ENCODE measurements around the gene ZCCHC8.

- TF ChIP-seq POLR2A (IDR thresholded peaks at IDR 0.05) (no peak), CTCF (IDR thresholded peaks at IDR 0.05) (no peak)
These were observed 20.0 kb downstream of the ZCCHC8 start for GRCh38 chr12:122480753-122481152.

Measured in upper lobe of left lung (tissue), 4 donors.